ENCODE results near the gene EIF4ENIF1.

- no peak for TF ChIP-seq EZH2phosphoT487 (conservative IDR thresholded peaks at IDR 0.05; ENCODE audit: low read length)
- no peak for TF ChIP-seq CTCF (IDR thresholded peaks at IDR 0.05; ENCODE audit: insufficient read depth, low read length, poor library complexity, severe bottlenecking)
Measured at GRCh38 chr22:31488988-31489617, 539 bp downstream of the EIF4ENIF1 start.

All from SU-DHL-6 (cell line).